IgD-negative memory B cell (primary cell): ENCODE results near the gene CAMK2D. TPM values are rescaled to one million over a fixed set of nuclear protein-coding genes. Genes with fewer than 3 reads are reported as not detected.
A peak's percentile ranks its signal among the peaks of the same experiment; 100 is the strongest.
"Not testable (repeated sequence)": the region's sequence is repeated elsewhere in the genome, so short reads cannot be mapped to it uniquely, and the experiment has no call there.

Experiments
- H3K27ac Mint-ChIP-seq, 3 donors: one replicate each; pipeline ENCODE4 v1.8.0; 2020 to 2022; ENCODE audit warnings: mild to moderate bottlenecking in 3 of 3, mixed read lengths in 3 of 3, moderate library complexity in 1 of 3
- H3K27me3 Mint-ChIP-seq: one replicate; pipeline ENCODE4 v1.8.0; 2021; ENCODE audit warnings: mixed read lengths
- H3K36me3 Mint-ChIP-seq: one replicate; pipeline ENCODE4 v1.8.0; 2020; ENCODE audit warnings: mild to moderate bottlenecking, mixed read lengths
- H3K4me1 Mint-ChIP-seq, 3 donors: one replicate each; pipeline ENCODE4 v1.8.0; 2020 to 2022; ENCODE audit warnings: mixed read lengths in 3 of 3, mild to moderate bottlenecking in 1 of 3
- H3K4me3 Mint-ChIP-seq, 4 donors: one replicate each; pipeline ENCODE4 v1.8.0; 2020 to 2022; ENCODE audit warnings: mild to moderate bottlenecking in 4 of 4, mixed read lengths in 4 of 4, moderate library complexity in 3 of 4
- H3K9me3 Mint-ChIP-seq, 3 donors: one replicate each; pipeline ENCODE4 v1.8.0; 2020 to 2021; ENCODE audit warnings: mixed read lengths in 3 of 3, mild to moderate bottlenecking in 1 of 3
- polyA plus RNA-seq: library from polyadenylated mRNA; unstranded; fragments of 300-500 nt; fragmentation: Illumina TruSeq; gene quantifications from one replicate; pipeline ENCODE4 v1.2.3, GENCODE V29; 2021

The CAMK2D gene
- polyA plus RNA-seq = 14.2 TPM

DNA sequence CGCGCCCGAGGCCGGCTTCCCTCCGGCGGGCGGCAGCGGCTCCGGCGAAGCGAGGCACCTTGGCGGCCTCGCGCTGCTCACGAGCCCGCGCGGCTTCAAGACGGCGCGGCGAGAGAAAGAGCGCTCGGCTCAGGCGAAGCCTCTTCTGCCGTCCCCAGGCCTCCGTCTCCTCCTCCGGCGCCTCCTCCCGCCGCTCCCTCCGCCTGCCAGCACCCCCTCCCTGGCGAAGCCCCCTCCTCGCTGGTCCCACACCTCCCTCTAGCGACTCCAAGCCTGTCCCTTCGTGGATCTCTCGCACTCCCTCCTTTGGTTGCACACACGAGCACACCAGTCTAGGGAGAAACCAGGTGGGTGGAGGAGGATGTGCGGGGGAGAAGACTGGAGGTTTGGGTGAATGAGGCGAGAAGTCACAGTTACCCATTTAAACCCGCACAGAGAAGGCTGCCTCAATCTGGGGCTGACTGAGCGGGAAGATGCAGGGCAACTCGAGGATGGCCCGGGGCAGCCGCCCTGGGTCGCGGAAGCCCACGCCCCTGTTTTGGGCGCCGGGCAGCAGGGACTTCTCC is at the start of gene CAMK2D:
TSS of gene CAMK2D (minus strand) at position 119 of the 566 bp plus-strand sequence. CDS start 670 bp downstream, outside the sequence.
- Mint-ChIP-seq H3K36me3 (peaks cover 2% of the 10 kb centered on the region), H3K9me3 (no peaks in the 10 kb centered on the region), H3K27ac (peak within 1 kb of the TSS; percentile 91 to 100 (median 96)), H3K27me3 (no peaks in the 10 kb centered on the region), H3K4me1 (peaks cover 6 to 20% (median 14%) of the 10 kb centered on the region in 3 donors), H3K4me3 (peak within 1 kb of the TSS; percentile 87 to 99 (median 96))

- peaks cover 2% of the 10 kb centered on the region for H3K27me3 Mint-ChIP-seq
- H3K27ac Mint-ChIP-seq = no peak overlapping the region
- H3K4me3 Mint-ChIP-seq = no peak overlapping the region
- no peaks in the 10 kb centered on the region for H3K36me3 Mint-ChIP-seq
- no peaks in the 10 kb centered on the region for H3K9me3 Mint-ChIP-seq
- H3K4me1 Mint-ChIP-seq = no peaks in the 10 kb centered on the region
Observed at GRCh38 chr4:113810906-113811305, 49.4 kb upstream of the CAMK2D start.

- Mint-ChIP-seq H3K4me3 (no peak overlapping the region), H3K27ac (no peak overlapping the region), H3K27me3 (peaks cover 2% of the 10 kb centered on the region), H3K4me1 (no peaks in the 10 kb centered on the region), H3K36me3 (no peaks in the 10 kb centered on the region), H3K9me3 (no peaks in the 10 kb centered on the region)
Observed at GRCh38 chr4:113809311-113809710, 47.8 kb upstream of the CAMK2D start.

GRCh38 chr4:113806850-113807249 is 45.3 kb upstream of the CAMK2D start:
- H3K27ac Mint-ChIP-seq = no peak overlapping the region
- no peaks in the 10 kb centered on the region for H3K4me1 Mint-ChIP-seq
- H3K36me3 Mint-ChIP-seq = no peaks in the 10 kb centered on the region
- peaks cover 2% of the 10 kb centered on the region for H3K27me3 Mint-ChIP-seq
- H3K9me3 Mint-ChIP-seq = peaks cover 0 to 4% (median 2%) of the 10 kb centered on the region in 3 donors
- no peak overlapping the region for H3K4me3 Mint-ChIP-seq

- no peak overlapping the region for H3K4me3 Mint-ChIP-seq
- H3K9me3 Mint-ChIP-seq = peaks cover 2 to 6% (median 4%) of the 10 kb centered on the region in 3 donors
- H3K4me1 Mint-ChIP-seq = no peaks in the 10 kb centered on the region
- H3K27ac Mint-ChIP-seq = no peak overlapping the region
- H3K27me3 Mint-ChIP-seq = no peaks in the 10 kb centered on the region
- H3K36me3 Mint-ChIP-seq = no peaks in the 10 kb centered on the region
Observed at GRCh38 chr4:113801882-113802281, 40.3 kb upstream of the CAMK2D start.

DNA sequence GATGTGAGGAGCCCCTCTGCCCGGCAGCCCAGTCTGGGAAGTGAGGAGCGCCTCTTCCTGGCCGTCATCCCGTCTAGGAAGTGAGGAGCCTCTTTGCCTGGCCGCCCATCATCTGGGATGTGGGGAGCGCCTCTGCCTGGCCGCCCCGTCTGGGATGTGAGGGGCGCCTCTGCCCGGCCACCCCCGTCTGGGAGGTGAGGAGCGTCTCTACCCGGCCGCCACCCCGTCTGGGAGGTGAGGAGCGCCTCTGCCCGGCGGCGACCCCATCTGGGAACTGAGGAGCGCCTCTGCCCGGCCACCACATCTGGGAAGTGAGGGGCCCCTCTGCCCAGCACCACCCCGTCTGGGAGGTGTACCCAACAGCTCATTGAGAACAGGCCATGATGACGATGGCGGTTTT is 34.8 kb upstream of the CAMK2D start:
- not testable (repeated sequence) for H3K36me3 Mint-ChIP-seq, H3K4me3 Mint-ChIP-seq, H3K27me3 Mint-ChIP-seq, H3K4me1 Mint-ChIP-seq, H3K27ac Mint-ChIP-seq
- H3K9me3 Mint-ChIP-seq = peaks cover 9 to 23% (median 10%) of the 10 kb centered on the region in 3 donors

- H3K4me1 Mint-ChIP-seq = no peaks in the 10 kb centered on the region
- H3K36me3 Mint-ChIP-seq = peaks cover 4% of the 10 kb centered on the region
- H3K27ac Mint-ChIP-seq = no peak overlapping the region
- peaks cover 6 to 23% (median 10%) of the 10 kb centered on the region in 3 donors for H3K9me3 Mint-ChIP-seq
- no peak overlapping the region for H3K4me3 Mint-ChIP-seq
- peaks cover 3% of the 10 kb centered on the region for H3K27me3 Mint-ChIP-seq
Observed at GRCh38 chr4:113790478-113790877, 28.9 kb upstream of the CAMK2D start.

GRCh38 chr4:113788888-113789287 is 27.4 kb upstream of the CAMK2D start:
- Mint-ChIP-seq H3K36me3 (peaks cover 4% of the 10 kb centered on the region), H3K27ac (no peak overlapping the region), H3K4me1 (no peaks in the 10 kb centered on the region), H3K4me3 (no peak overlapping the region), H3K9me3 (peaks cover 8 to 19% (median 10%) of the 10 kb centered on the region in 3 donors), H3K27me3 (peaks cover 3% of the 10 kb centered on the region)

DNA sequence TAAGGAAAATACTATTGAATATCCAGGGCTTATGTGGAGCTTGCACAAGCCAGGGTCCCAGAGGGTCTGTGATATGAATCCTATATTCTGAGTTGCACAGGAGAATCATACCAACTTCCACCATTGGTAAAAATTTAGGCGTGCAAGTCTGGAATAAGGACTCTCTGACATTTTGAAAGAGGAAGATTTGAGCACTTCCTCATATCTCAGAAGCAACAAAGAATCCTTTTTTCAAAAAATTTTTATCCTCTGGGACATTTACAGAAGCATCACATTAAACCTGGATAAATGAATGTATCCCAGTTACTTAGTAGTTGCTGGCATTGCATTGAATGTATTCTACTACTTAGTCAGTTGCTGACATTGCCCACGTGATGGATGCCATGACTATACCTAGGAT is 24.2 kb upstream of the CAMK2D start:
- Mint-ChIP-seq H3K4me1 (peaks cover 0 to 2% (median 1%) of the 10 kb centered on the region in 3 donors), H3K4me3 (no peak overlapping the region), H3K27me3 (no peaks in the 10 kb centered on the region), H3K27ac (no peak overlapping the region), H3K36me3 (peaks cover 2% of the 10 kb centered on the region), H3K9me3 (peaks cover 0 to 5% (median 0%) of the 10 kb centered on the region in 3 donors)

DNA sequence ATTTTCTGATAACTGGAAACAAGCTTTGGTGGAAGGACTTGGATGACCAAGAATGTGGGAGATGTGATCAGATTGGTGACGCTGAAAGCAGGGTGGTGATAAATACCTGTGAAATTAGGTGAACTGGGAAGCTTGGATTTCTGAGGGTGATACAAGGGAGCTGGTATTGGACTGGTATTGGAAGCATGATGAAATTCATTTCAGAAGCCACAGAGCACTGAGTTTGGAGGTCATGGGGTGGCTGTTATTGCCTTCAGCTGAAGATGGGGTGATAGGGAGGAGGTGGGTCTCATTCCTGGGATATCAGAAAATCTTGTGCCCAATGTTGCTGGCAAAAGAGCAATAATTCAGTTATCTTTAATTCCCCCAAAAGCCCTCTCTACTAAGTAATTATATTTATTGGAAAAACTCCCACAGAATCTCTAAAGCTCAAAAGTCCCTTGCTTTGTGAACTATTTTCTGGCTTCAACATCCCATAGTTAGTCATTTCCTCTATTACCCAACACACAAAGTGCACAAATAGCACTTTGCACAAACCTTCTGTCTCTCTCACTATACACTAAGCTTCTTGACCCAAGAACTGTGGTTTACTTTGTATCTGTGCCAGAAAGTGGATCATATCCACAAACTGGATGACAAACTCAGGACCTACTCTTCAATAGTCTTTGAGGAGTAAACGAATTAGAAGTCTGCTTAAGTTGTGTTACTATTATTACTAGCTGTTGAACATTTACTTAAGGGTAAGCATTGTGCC is 23.1 kb upstream of the CAMK2D start:
- Mint-ChIP-seq H3K4me3 (no peak overlapping the region), H3K9me3 (peaks cover 0 to 5% (median 0%) of the 10 kb centered on the region in 3 donors), H3K36me3 (peaks cover 2% of the 10 kb centered on the region), H3K27me3 (no peaks in the 10 kb centered on the region), H3K4me1 (peaks cover 0 to 2% (median 1%) of the 10 kb centered on the region in 3 donors), H3K27ac (no peak overlapping the region)

GRCh38 chr4:113783701-113784100 is 22.2 kb upstream of the CAMK2D start:
- H3K36me3 Mint-ChIP-seq = peaks cover 2% of the 10 kb centered on the region
- H3K27me3 Mint-ChIP-seq = peaks cover 3% of the 10 kb centered on the region
- H3K27ac Mint-ChIP-seq = no peak overlapping the region
- H3K4me1 Mint-ChIP-seq = peaks cover 0 to 2% (median 1%) of the 10 kb centered on the region in 3 donors
- H3K4me3 Mint-ChIP-seq = no peak overlapping the region
- peaks cover 0 to 5% (median 0%) of the 10 kb centered on the region in 3 donors for H3K9me3 Mint-ChIP-seq

DNA sequence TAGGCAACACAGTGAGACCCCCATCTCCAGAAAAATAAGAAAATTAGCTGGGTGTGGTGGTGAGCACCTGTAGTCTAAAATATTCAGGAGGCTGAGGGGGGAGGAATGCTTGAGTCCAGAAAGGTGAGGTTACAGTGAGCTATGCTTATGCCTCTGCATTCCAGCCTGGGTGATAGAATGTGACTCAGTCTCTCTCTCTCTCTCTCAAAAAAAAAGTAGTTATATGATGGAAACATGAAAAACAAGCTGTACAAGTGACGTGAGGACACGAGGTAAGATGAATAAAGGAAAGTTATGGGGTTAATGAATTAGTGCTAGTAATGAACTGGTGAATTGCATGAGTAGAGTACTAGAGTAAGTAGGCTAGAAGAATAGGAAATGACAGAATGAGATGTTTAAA is 21.8 kb upstream of the CAMK2D start:
- Mint-ChIP-seq H3K4me1 (peaks cover 0 to 2% (median 1%) of the 10 kb centered on the region in 3 donors), H3K27ac (no peak overlapping the region), H3K9me3 (peaks cover 0 to 5% (median 0%) of the 10 kb centered on the region in 3 donors), H3K27me3 (peaks cover 6% of the 10 kb centered on the region), H3K4me3 (no peak overlapping the region), H3K36me3 (peaks cover 2% of the 10 kb centered on the region)

- H3K4me3 Mint-ChIP-seq = no peak overlapping the region
- peaks cover 0 to 5% (median 0%) of the 10 kb centered on the region in 3 donors for H3K9me3 Mint-ChIP-seq
- no peak overlapping the region for H3K27ac Mint-ChIP-seq
- no peaks in the 10 kb centered on the region for H3K36me3 Mint-ChIP-seq
- peaks cover 0 to 2% (median 1%) of the 10 kb centered on the region in 3 donors for H3K4me1 Mint-ChIP-seq
- peaks cover 10% of the 10 kb centered on the region for H3K27me3 Mint-ChIP-seq
Observed at GRCh38 chr4:113781439-113782040, 20.0 kb upstream of the CAMK2D start.

DNA sequence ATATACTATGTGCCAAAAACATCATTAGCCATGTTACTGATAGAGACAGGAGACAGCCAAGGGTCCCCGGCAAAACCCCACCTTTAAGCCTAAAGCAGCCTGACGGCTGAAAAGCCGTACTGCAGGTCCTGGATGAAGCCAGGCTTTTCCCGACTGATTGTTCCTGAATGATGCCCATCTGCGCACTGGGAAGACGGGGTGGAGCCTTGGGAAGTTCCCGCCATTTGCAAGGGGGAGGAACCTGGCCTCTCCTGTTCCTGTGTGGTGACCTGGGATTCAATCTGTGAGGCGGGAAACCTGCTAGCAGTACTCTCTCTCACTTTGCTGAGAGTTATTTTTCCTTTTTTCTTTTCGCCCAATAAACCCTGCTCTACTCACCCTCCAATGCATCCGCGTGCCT is 15.1 kb upstream of the CAMK2D start:
- Mint-ChIP-seq H3K4me3 (no peak overlapping the region), H3K27me3 (peaks cover 24% of the 10 kb centered on the region), H3K36me3 (no peaks in the 10 kb centered on the region), H3K4me1 (peaks cover 2 to 9% (median 5%) of the 10 kb centered on the region in 3 donors), H3K27ac (no peak overlapping the region), H3K9me3 (no peaks in the 10 kb centered on the region)

GRCh38 chr4:113776016-113776415 is 14.5 kb upstream of the CAMK2D start:
- H3K4me1 Mint-ChIP-seq = peaks cover 2 to 9% (median 4%) of the 10 kb centered on the region in 3 donors
- H3K27me3 Mint-ChIP-seq = peaks cover 24% of the 10 kb centered on the region
- H3K36me3 Mint-ChIP-seq = no peaks in the 10 kb centered on the region
- no peak overlapping the region for H3K27ac Mint-ChIP-seq
- no peaks in the 10 kb centered on the region for H3K9me3 Mint-ChIP-seq
- H3K4me3 Mint-ChIP-seq = no peak overlapping the region
